GM12878 (cell line): Measurements from ENCODE around the gene LARP4B. TPM values are rescaled to one million over a fixed set of nuclear protein-coding genes. Genes with fewer than 3 reads are reported as not detected.

Experiments
- ATAC-seq: fragments of 200-7000 bp; cut with Tn5 transposase; 3 replicates; pipeline ENCODE4 v1.9.1; 2020; ENCODE audit warnings: mild to moderate bottlenecking, moderate library complexity
- BruUV-seq: library from RNA; stranded (reverse); fragments of 400-500 nt; replicated peaks from 2 replicates; lab custom pipeline; 2021; lab: Mats Ljungman, UMichigan
- CTCF ChIA-PET: fragments of 300-600 bp; sonication (Branson Sonifier 250); formaldehyde crosslinking; extraction: SDS; loops from one replicate; lab custom pipeline; 2021; ENCODE audit warnings: inconsistent platforms; lab: Yijun Ruan, JAX
- POLR2A ChIA-PET: fragments of 350-600 bp; formaldehyde crosslinking; extraction: SDS; loops from one replicate; lab custom pipeline; 2021; ENCODE audit warnings: inconsistent platforms; lab: Charles Lee
- RAD21 ChIA-PET: fragments of 300-600 bp; sonication (Branson Sonifier 250); formaldehyde crosslinking; loops from one replicate; lab custom pipeline; 2023; ENCODE audit warnings: antibody characterized with exemption; ENCODE audit not compliant: unreplicated experiment; lab: Charles Lee
- SMC1A ChIA-PET: fragments of 300-600 bp; sonication (Branson Sonifier 250); formaldehyde crosslinking; loops from one replicate; lab custom pipeline; 2023; ENCODE audit not compliant: unreplicated experiment, uncharacterized antibody; lab: Charles Lee
- DNase-seq: peaks from one replicate; pipeline ENCODE4 v3.0.0-alpha.2; 2011; ENCODE audit warnings: low read depth, low spot score
- FAIRE-seq: peaks from 3 replicates; lab custom pipeline; 2011; peaks lifted over from hg19 to GRCh38; lab: Jason Lieb, UNC
- H2AFZ ChIP-seq: 2 replicates; pipeline ENCODE4 v1.6.0; 2011; ENCODE audit warnings: low read depth, low read length, control low read depth; ENCODE audit not compliant: control insufficient read depth
- H3K27ac ChIP-seq: 2 replicates; pipeline ENCODE4 v1.5.1; 2011; ENCODE audit warnings: control low read depth; ENCODE audit not compliant: control insufficient read depth, insufficient read depth
- H3K27me3 ChIP-seq, 2 experiments: replicated peaks in 1 of 2; 2 replicates each; pipeline versions ENCODE4 v1.6.0 to v1.6.1; 2011; ENCODE audit warnings: low read length in 1 of 2; ENCODE audit not compliant: control insufficient read depth in 2 of 2, insufficient read depth in 2 of 2
- H3K36me3 ChIP-seq, 2 experiments: 2 replicates each; pipeline ENCODE4 v1.5.1; 2011; ENCODE audit warnings: low read length in 1 of 2; ENCODE audit not compliant: control insufficient read depth in 2 of 2, insufficient read depth in 2 of 2
- H3K4me1 ChIP-seq: 2 replicates; pipeline ENCODE4 v1.6.1; 2011; ENCODE audit warnings: mild to moderate bottlenecking, low read length, moderate library complexity, mixed read lengths; ENCODE audit not compliant: control insufficient read depth, insufficient read depth
- H3K4me2 ChIP-seq: 2 replicates; pipeline ENCODE4 v1.6.0; 2011; ENCODE audit warnings: control low read depth; ENCODE audit not compliant: control insufficient read depth, insufficient read depth
- H3K4me3 ChIP-seq: fragments of 200-600 bp; sonication (generic); 2 replicates; pipeline ENCODE4 v1.5.1; 2016
- H3K79me2 ChIP-seq: 2 replicates; pipeline ENCODE4 v1.6.0; 2011; ENCODE audit warnings: low read length; ENCODE audit not compliant: control insufficient read depth, insufficient read depth
- H3K9ac ChIP-seq: 2 replicates; pipeline ENCODE4 v1.8.0; 2011; ENCODE audit warnings: low read length, control low read depth, mixed read lengths; ENCODE audit not compliant: control insufficient read depth, insufficient read depth
- H3K9me3 ChIP-seq: replicated peaks from 3 replicates; pipeline ENCODE4 v1.5.1; 2011; ENCODE audit warnings: mild to moderate bottlenecking, low read length; ENCODE audit not compliant: control insufficient read depth, insufficient read depth
- H4K20me1 ChIP-seq: 2 replicates; pipeline ENCODE4 v1.6.0; 2011; ENCODE audit not compliant: control insufficient read depth, insufficient read depth
- CBX5 ChIP-seq: sonication (generic); IDR thresholded peaks from 2 replicates; pipeline ENCODE4 v1.6.1; 2016; ENCODE audit warnings: low read depth, moderate library complexity, mild to moderate bottlenecking, inconsistent platforms
- FOXK2 ChIP-seq: fragments of 450-650 bp; IDR thresholded peaks from 2 replicates; pipeline ENCODE4 v1.6.1; 2017; ENCODE audit warnings: mild to moderate bottlenecking, moderate library complexity
- KAT2A ChIP-seq: conservative IDR thresholded peaks from 2 replicates; pipeline ENCODE4 v1.6.1; 2011; ENCODE audit warnings: low read depth, low read length; ENCODE audit not compliant: control insufficient read depth
- MYC ChIP-seq: IDR thresholded peaks from 2 replicates; pipeline ENCODE4 v1.6.1; 2011; ENCODE audit warnings: mild to moderate bottlenecking, low read length, moderate library complexity, inconsistent platforms; ENCODE audit not compliant: insufficient read depth, insufficient replicate concordance, insufficient read length, severe bottlenecking
- NKRF ChIP-seq: fragments of 450-650 bp; conservative IDR thresholded peaks from 2 replicates; pipeline ENCODE4 v1.6.1; 2017; ENCODE audit warnings: mild to moderate bottlenecking, moderate library complexity
- NR2C2 ChIP-seq: IDR thresholded peaks from 2 replicates; pipeline ENCODE4 v1.6.1; 2011; ENCODE audit warnings: borderline replicate concordance, low read depth; ENCODE audit not compliant: control insufficient read depth, insufficient read length
- NRF1 ChIP-seq: conservative IDR thresholded peaks from 2 replicates; pipeline ENCODE4 v1.6.1; 2011; ENCODE audit warnings: mild to moderate bottlenecking, low read depth, low read length, improper control_type of control experiment
- POLR2AphosphoS5 ChIP-seq: IDR thresholded peaks from 2 replicates; pipeline ENCODE4 v1.6.1; 2011; ENCODE audit warnings: mild to moderate bottlenecking, low read length, inconsistent platforms
- RAD51 ChIP-seq: fragments of 450-650 bp; IDR thresholded peaks from 2 replicates; pipeline ENCODE4 v1.6.1; 2016; ENCODE audit warnings: moderate library complexity, mild to moderate bottlenecking, inconsistent platforms
- RELA ChIP-seq: fragments of 450-650 bp; IDR thresholded peaks from 2 replicates; pipeline ENCODE4 v1.8.0; 2014; ENCODE audit warnings: borderline replicate concordance; ENCODE audit not compliant: partially characterized antibody
- SIN3A ChIP-seq: IDR thresholded peaks from 2 replicates; pipeline ENCODE4 v1.6.1; 2012; ENCODE audit warnings: low read depth, low read length, improper control_type of control experiment
- SMC3 ChIP-seq: IDR thresholded peaks from 2 replicates; pipeline ENCODE4 v1.6.1; 2011; ENCODE audit warnings: low read length, improper control_type of control experiment, borderline replicate concordance
- SP1 ChIP-seq: IDR thresholded peaks from one replicate; pipeline ENCODE4 v1.6.1; 2011; ENCODE audit warnings: low read depth, low read length
- USF1 ChIP-seq: IDR thresholded peaks from 2 replicates; pipeline ENCODE4 v1.6.1; 2011; ENCODE audit warnings: borderline replicate concordance, low read depth, mild to moderate bottlenecking, moderate library complexity, mixed read lengths, low read length; ENCODE audit not compliant: insufficient read depth; ENCODE audit errors: extremely low read length
- WGBS: methylation state at CpG from one replicate; pipeline ENCODE4 v1.1.6; 2016; ENCODE audit warnings: low lambda C conversion rate; ENCODE audit not compliant: insufficient replicate concordance, insufficient coverage; ENCODE audit errors: missing lambda C conversion rate; 5-methylcytosine and 5-hydroxymethylcytosine counted together
- in situ Hi-C: fragments of 300-500 bp; cut with MboI; formaldehyde crosslinking; loops from 9 replicates; pipeline ENCODE4 v1.14.3; 2018; ENCODE audit warnings: mixed read lengths
- intact Hi-C: fragments of 100-400 bp; cut with micrococcal nuclease; formaldehyde crosslinking; loops from one replicate; pipeline ENCODE4 v1.14.2; 2022; ENCODE audit not compliant: unreplicated experiment
- polyA plus RNA-seq, 11 experiments: library from polyadenylated mRNA; depleted of rRNA in 4 of 11; unstranded in 6 of 11; stranded (reverse) in 5 of 11; fragments of >200 nt; fragmentation: Nextera tagmentation in 4 of 11; fragmentation: Illumina TruSeq in 1 of 11; extraction: Ambion mirVana in 4 of 11; extraction: Trizol in 1 of 11; gene quantifications; 1 replicate in 1 of 11; 2 replicates in 10 of 11; pipeline versions ENCODE4 v1.2.1 to v1.2.3, GENCODE V29; 2011 to 2016; ENCODE audit warnings: inconsistent platforms in 2 of 11, missing spikeins in 2 of 11, low read depth in 1 of 11
- total RNA-seq, 4 experiments: library from RNA; depleted of rRNA in 3 of 4; stranded (reverse); fragments of >200 nt in 3 of 4; fragmentation: Illumina TruSeq in 1 of 4; extraction: Trizol in 1 of 4; gene quantifications; 2 replicates each; pipeline versions ENCODE4 v1.2.1 to v1.2.3, GENCODE V29; 2013 to 2021

LARP4B gene
- total and polyA plus RNA-seq, 10 of the 15 experiments (the other 5 are each of a cell fraction or from before 2014, with no cell fraction given), result 10.5 to 119 (median 39.4) TPM

DNA sequence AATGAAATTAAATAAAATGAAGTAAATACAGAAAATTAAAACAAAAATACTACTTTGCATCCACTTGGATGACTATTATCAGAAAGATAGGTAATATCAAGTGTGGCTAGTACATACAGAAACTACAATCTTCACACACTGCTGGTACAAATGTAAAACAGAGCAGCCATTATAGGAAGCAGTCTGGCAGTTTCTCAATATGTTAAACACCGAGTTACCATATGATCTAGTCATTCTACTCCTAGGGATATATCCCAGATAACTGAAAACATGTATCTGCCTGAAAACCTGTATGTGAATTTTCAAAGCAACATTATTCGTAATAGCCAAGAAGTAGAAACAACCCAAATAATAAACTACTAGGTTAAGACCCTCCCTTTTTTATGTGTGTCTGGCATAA is 33.4 kb downstream of the LARP4B start:
- Histone ChIP-seq H3K4me2 (no peak overlapping the region), H3K9me3 (no peaks in the 10 kb centered on the region)
- 95% methylated on average over 2 of the region's 2 CpGs for WGBS

More for the DNA sequence above, 33.4 kb downstream of the LARP4B start:
- BruUV-seq, result no TSS peak
- Histone ChIP-seq H3K79me2 (peaks cover 69% of the 10 kb centered on the region), H3K36me3 (no peaks in the 10 kb centered on the region; a peak in 3 of 4 replicates), H3K27me3 (no peaks in the 10 kb centered on the region), H3K27ac (no peak overlapping the region), H3K9ac (no peak overlapping the region), H2AFZ (no peak overlapping the region), H4K20me1 (no peaks in the 10 kb centered on the region; the same call in 1 of the 2 replicates), H3K4me3 (no peak overlapping the region), H3K4me1 (no peaks in the 10 kb centered on the region)
- in situ Hi-C loops (no loop called here), intact Hi-C loops (no loop called here)
- SMC1A ChIA-PET, result no interaction called here
- ATAC-seq, result no peak
- no peak for DNase-seq
- TF ChIP-seq MYC (no peak), RAD51 (no peak), CBX5 (no peak), SP1 (no peak), FOXK2 (no peak), NKRF (no peak), USF1 (no peak), SIN3A (no peak), POLR2AphosphoS5 (no peak), KAT2A (no peak), SMC3 (no peak), NR2C2 (no peak), NRF1 (no peak), RELA (no peak)
- RAD21 ChIA-PET, result no interaction called here
- POLR2A ChIA-PET, result no interaction called here
- CTCF ChIA-PET, result no interaction called here
- no peak for FAIRE-seq
